Medulla oblongata (tissue), 1 donor: ENCODE data around the gene DKKL1.

Experiments used
- DNase-seq: peaks from one replicate; pipeline ENCODE4 v3.0.0-alpha.2; 2015; ENCODE audit errors: extremely low spot score

DKKL1 gene

DNA sequence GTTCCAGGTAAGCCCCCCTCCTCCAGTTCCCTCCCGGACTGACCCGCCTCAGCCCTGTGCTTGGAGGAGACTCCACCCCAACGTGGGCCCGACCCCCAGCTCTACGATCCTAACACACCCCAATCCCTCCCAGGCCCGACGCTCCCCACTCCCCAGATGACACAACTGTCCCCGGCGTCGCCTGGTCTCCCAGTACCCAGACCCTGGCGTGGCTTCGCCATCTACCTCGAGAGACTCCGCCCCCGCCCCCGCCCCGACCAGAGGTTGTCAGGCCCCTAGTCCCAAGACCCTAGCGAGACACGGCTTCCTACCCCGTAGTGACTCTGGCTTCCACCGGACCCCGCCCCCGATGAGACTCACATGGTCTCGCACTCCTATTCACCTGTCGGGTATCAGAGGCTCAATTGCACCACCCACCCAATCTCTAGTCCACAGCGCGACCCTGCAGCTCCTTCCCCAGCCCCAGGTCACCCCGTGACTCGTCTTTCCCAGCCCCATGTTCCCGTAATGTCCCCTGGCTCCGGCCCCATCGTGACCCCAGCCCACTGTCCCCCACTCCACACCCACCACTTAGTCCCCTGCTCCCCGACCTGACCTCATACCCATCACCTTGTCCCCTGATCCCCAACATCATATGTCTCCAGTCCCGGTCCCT, 25.5 kb upstream of the DKKL1 start:
- DNase-seq = no peak

DNA sequence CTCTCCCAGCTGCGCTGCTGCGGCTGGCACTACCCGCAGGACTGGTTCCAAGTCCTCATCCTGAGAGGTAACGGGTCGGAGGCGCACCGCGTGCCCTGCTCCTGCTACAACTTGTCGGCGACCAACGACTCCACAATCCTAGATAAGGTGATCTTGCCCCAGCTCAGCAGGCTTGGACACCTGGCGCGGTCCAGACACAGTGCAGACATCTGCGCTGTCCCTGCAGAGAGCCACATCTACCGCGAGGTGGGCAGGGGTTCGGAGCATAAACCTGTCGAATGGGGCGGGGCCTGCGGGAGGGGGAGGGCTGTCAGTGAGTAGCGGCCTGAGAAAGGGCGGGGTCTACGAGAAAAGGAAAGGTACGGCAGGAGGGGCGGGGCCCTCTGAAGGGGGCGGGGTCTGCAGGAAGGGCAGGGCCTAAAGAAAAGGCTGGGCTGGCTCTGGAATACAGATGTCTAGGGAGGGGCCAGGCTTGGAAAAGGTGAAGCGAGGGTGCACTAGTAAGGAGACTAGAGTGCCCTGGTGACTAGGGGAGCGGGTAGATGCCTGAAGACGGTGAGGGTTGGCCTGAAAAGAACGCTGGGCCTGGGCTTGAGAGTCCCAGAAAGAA, 24.9 kb upstream of the DKKL1 start:
- no peak for DNase-seq

DNA sequence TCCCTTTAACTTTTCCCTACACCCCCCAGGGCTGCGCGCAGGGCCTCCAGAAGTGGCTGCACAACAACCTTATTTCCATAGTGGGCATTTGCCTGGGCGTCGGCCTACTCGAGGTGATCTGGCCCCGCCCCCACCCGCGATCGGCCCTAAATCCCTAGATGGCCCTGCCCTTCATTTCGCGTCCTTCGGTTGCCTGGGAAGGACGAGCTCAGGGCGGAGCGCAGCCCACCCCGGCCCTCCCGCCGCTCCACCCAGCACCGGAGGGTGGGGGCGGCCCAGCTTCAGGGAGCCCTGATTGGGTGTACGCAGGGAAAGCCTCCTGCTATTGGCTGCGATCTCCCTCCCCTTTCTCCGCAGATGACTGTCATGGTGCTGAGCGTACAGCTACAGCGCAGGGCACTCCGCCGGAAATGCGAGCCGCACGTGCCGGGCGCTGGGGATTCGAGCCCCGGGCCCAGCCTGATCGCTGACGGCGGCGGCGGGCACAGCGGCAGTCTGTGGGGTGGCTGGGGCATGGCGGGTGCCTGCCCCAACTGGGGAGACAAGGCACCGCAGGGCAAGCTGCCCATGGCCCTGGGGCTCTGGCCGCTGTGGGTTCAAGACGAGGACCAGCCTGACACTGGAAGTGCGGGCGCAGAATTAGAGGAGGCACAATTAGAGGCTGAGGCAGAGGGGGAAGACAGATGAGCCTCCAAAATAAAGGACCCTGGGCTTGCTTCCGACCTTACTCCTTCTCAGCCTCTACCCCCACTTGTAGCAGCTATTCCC, 24.2 kb upstream of the DKKL1 start:
- peak; percentile 70 for DNase-seq

DNA sequence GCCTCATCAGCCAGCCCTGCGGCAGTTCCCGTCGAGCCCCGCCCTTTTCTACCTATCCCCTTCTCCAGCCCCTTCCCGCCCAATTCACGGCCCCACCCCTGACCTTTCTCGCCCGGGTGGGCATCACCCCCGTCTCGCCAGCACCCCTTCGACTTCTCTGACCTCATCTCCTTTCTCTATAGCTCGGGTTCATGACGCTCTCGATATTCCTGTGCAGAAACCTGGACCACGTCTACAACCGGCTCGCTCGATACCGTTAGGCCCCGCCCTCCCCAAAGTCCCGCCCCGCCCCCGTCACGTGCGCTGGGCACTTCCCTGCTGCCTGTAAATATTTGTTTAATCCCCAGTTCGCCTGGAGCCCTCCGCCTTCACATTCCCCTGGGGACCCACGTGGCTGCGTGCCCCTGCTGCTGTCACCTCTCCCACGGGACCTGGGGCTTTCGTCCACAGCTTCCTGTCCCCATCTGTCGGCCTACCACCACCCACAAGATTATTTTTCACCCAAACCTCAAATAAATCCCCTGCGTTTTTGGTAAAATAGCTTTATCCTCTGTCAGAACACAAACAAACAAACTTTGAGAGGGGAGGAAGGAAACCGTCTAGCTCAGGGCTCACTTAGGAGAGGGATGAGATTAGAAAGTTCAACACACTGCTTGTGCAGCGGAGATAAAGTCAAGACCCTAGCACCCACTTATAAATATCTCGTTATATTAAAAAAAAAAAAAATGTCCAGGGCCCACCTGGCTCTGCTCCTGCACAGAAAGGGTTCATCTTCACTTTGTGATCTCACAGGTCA, 23.4 kb upstream of the DKKL1 start:
- DNase-seq = no peak

DNA sequence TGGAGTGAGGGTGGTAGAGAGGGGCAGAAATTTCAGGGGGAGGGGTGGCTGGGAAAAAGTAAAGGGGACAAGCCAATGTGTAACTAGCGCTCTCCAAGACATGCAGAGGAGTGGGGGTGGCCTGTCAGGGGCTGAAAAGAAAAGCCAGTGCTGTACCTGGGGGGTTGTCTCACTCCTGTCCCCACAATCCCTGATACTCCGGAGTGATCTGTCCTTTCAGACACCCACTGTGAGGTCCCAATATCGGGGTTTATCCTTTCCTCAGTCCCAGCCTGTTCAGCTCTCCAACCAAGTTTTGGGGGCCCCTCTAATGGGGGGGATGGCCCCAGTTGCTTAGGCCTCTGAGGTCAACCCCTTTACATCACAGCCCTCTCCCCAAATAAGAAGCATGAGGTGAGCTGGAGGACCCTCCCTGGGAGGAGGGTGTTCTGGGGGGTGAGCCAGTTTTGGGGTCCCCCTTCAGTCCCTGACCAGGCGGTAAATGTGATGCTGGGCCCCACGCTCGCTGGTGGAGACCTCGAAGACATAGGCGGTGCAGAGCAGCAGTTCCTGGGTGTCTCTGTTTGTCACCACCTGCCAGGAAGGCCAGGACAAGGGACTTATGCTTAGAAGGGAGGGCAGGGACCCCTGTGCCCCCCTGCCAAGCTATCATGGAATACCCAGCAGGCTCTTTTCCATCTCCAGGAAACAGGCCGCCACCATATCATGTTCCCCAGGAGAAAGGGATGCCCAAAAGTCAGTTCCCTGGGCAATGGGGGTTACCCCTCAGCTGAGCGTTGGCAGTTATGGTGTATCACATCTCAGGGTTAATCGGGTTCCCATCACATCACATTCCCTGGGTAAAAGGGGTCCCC, 22.6 kb upstream of the DKKL1 start:
- no peak for DNase-seq

DNA sequence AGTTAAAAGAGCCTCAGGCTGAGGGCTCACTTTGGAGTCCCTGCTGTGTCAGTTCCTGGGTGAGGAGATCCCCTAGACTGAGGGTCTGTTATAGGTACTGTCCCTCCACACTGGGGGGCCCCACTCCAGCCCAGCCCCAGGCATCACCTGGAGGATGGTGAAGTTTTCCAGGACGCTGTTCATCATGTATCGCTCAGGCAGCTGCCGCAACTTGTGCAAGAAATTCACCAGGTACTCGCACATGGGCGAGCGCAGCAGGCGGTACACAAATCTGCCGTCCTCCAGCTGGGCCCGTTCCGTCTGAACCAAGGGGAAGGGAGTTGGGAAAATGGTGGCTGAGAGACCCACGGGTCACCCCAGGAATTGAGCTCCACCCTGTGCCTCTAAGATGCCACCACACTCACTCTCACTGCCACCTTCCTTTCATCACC, 21.4 kb upstream of the DKKL1 start:
- DNase-seq = no peak

DNA sequence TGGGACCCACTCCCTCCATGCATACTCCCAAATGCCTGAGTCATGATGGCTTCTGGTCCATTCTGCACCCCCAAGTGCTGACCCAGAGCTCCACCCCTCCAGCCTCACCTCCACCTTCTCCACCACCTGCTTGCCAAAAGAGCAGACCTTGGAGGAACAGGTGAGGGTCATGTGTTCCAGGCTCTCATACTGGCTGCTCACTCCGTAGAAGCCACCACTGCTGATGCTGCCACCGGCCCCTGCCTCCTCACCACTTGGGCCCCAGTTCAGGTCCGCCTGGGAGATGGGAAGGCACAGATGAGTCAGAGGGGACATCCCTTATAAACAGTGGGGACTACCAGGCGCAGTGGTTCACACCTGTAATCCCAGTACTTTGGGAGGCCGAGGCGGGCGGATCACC, 20.6 kb upstream of the DKKL1 start:
- DNase-seq = no peak

DNA sequence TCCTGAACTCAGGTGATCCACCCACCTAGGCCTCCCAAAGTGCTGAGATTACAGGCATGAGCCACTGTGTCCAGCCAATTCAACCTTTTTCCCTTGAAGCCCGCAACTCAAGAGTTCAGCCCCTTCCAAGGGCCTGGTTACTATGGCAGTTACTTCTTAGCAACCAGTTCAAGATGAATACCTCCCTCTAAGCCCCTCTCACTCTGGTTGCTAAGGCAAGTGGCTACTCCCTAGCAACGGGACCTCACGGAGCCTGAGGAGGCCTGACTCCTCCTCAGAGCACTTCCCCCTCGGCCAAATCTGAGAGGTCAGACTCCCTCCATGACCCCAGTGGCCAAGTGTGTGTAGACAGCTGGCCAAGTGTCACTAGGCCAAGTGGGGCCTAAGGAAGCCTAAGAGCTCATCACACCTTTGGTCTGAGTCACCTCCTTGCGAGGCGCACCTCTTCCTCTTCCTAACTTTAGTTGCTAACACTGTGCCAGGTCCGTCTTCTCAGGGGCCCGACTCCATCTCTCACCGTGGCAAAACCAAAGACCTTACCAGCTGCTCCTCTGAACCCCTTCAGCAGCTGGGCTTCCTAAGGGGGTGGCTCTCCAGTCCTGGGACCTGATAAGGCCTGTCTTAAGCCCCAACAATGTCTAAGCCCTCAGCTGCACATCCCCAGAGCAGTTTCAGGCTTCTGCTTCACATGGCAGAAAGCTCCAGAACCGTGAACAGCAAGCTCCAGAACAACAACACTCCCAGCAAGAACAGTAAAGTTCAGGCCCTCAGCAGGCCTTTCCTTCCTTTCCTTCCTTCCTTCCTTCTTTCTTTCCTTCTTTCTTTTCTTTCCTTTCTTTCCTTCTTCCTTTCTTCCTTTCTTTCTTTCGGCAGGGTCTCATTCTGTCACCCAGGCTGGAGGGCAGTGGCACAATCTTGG, 18.9 kb upstream of the DKKL1 start:
- no peak for DNase-seq

DNA sequence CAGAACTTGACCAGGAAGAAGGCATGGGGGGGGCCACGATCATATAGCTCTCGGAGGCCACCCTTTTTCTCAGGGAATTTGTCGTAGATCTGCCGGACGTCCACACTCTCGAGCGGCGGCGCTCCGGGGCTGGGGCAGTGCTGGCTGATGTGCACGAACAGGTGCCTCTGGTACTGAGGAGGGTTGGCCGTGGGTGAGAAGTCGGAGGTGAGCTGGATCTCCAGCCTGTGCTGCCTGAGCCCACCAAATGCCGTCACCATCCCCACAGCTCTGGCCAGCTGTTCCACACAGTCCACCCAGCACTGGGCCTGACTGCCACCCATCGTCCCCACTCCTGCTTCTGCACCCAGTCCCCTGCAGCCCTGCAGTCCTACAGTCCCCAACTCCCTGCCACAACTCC, 16.5 kb upstream of the DKKL1 start:
- no peak for DNase-seq

DNA sequence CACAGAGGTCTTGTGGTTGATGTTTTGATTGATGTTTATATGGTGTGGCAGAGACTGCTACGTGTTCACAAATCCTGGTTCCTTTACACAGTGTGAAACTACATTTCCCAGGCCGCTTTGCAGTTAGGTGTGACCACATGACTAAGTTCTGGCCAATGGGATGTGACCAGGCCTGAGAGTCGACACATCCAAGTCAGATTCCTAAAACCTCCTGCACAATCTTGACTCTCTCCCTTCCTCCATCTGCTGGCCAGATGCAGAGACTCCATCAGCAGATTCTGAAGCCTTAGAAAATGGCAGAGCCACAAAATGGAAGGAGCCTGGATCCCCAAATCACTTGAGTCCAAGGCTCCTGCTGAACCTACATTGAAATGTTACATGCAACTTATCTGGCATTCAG, 15.8 kb upstream of the DKKL1 start:
- peak; percentile 14 for DNase-seq

DNA sequence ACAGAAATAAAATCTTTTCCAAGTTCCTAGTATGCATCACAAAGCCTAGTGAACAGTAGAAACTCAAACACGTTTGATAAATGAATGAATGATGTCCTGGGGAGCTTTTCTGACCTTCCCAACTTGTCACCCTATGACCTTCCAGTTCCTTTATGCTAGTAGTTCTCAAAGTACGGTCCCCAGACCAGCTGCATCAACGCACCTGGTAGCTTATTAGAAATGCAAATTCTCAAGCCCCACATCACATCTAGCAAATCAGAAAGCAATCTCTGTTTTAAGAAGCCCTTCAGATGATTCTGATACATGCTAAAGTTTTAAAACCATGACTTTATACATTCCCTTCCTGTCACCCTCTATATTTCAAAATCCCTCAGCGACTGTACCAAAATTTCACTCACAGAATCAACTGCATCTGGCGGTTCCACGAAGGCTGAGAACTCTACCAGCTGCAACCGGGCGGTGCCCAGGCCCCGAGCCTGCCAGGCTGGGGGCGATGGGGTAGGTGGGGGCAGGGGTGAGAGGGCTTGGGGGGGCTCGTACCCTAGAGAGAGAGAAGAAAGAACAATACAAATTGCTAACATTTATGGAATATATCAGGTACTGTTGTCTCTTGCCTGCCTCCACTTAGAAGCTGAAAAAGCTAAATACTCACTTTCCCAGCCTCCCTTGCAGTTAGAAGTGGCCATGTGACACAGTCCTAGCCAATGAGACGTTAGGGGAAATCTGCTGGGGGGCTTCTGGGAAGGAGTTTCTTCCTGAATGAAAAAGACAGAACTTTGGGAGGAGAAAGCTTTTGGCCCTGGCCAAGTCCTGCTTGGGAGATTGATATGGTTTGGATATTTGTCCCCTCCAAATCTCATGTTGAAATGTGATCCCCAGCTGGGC, 15.1 kb upstream of the DKKL1 start:
- DNase-seq = no peak

DNA sequence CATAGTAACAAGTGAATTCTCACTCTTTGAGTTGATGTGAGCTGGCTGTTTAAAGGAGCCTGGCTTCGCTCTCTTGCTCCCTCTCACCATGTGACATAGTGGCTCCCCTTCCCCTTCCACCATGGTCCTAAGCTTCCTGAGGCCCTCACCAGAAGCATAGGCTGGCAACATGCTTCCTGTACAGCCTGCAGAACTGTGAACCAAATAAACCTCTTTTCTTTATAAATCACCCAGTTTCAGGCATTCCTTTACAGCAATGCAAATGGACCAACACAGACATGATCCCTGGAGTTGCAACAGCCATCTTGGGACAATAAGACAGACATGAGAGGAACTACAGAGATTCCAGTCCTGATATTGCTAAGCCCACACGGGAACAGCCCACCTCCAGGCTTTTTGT, 14.1 kb upstream of the DKKL1 start:
- DNase-seq = no peak

DNA sequence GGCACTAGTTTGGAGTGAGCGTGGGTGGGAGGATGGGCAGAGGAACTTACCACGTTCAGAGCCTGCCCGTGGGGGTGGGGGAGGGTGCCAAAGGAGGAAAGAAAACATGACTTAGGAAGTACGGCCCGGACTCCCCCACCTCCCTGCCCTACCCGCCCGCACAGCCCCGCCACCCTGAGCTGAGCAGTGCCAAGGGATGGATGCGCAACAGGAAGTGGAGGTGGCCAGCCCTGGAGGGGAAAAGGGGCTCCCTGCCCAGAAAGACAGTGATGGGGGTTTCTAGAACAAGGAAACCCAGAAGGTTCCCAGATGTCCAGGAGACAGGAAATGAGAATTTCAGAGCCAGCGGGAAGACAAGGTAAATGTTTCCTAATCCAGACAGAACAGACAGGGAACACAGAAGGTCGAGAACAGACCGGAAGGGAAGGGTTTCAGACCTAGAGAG, 7.7 kb upstream of the DKKL1 start:
- DNase-seq = no peak

DNA sequence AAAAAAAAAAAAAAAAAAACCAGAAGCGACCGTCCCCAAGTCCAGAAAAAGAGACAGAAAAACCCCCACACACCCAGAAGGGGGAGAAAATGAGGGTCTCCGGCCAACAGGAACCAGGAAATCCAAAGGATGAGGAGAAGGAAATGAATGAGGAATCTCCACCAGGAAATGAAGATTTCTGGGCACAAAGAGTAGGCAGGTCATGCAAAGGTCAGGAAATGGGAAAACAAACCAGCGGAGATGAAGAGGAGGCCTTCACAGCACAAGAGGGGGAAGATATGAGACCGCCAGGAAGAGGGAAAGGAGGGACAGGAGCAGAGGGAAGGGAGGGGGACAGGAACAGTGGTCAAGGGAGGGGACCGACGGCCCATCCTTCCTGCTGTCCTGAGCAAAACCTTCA, 7.3 kb upstream of the DKKL1 start:
- no peak for DNase-seq

DNA sequence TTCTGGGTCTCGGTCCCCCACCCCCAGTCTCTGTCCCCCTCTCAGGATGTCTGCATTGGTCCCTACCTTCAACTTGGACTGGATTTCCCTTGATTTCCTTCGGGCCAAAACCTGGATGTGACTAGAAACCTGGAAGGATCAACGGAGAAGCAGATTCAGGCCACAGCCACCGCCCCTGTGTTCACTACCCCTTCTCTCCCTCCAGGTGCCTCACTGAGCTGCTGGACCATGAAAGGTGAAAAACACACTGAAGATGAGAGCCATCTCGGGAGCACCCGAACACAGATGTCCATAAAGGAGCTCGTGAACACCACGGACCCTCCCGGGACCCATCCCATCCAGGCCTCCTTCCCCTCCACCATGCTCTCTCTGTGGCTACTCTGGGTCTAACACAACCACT, 6.5 kb upstream of the DKKL1 start:
- DNase-seq = no peak

DNA sequence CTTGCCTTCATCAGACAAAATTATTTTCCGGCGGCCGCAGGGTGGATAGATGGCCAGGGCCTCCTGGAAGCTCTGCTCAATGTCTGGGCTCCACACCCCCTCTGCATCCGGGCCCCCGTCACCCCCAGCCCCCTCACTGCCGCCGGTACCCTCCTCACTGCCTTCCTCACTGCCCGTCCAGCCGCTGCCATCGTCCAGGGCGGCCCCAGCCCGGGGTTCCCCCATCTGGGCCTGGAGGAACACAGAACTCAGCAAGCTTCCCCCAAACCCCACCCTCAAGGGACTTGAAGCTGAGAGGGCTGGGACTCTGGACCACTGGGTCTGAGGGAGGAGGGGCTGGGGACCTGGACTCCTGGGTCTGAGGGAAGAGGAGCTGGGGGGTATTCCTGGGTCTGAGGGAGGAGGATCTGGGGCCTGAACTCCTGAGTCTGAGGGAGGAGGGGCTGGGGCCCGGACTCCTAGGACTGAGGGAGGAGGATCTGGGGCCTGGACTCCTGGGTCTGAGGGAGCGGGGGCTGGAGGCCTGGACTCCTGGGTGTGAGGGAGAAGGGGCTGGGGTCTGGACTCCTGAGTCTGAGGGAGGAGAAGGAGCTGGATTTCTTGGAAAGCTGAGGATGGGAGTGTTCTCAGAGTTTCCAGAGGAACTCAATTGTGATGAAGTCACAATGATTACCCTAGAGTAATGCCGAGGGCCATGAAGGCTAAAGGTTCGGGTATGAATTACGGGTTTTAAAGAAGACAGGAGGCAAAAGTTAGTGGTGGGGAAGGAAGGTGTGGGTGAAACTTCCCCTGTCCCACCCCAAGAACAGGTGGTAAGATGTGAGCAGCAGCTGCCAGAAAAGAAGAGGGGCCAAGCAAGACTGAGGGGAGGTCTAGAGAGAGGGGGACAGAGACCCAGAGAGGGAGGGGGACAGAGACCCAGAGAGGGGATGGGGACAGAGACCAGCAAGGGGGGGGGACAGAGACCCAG, 3.5 kb upstream of the DKKL1 start:
- DNase-seq = no peak

DNA sequence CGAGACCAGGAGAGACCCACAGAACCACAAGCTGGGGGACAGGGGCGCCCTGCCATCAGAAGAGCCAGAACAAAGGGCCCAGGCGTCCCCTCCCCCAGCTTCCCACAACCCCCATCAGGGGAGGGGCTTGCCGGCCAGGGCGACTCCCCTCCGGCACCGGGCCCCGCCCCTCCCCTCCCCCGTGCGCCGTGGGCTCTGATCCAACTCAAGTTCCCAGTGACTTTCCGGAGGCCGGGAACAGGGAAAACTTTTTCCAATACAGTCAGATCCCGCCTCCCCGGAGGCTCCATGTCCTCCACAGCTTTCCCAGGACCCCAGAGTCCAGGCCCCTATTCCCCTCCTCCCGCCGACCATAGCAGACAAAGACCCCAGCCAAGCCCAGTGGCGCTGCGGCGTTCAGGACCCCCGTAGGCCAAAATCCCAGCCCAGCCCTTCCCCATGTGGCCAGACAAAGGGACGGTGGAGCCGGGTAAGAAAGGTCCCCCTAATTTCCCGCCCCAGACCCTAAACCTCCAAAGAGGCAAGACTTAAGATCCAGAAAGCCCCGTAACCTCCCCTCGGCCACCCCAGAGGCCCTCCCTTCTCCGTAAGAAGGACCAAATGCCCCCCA, 2.1 kb upstream of the DKKL1 start:
- peak; percentile 42 for DNase-seq
